ENCODE data around the gene HEATR1.
"Not testable (repeated sequence)": the region's sequence is repeated elsewhere in the genome, so short reads cannot be mapped to it uniquely, and the experiment has no call there.

HEATR1 gene

GRCh38 chr1:236580404-236580803 is 23.9 kb downstream of the HEATR1 start:
- peaks cover 29 to 42% of the 10 kb centered on the region in 2 donors for H3K36me3 ChIP-seq (ENCODE audit: control insufficient read depth in 2 of 2, insufficient read depth in 2 of 2, low read length in 2 of 2)
- not testable (repeated sequence) for H3K9ac ChIP-seq (ENCODE audit: low read length in 2 of 2); H3K27ac ChIP-seq (ENCODE audit: low read length); H3K4me3 ChIP-seq (ENCODE audit: low read length in 2 of 2); H3K27me3 ChIP-seq (ENCODE audit: control insufficient read depth in 1 of 2, insufficient read depth in 2 of 2, low read length in 2 of 2); H3K4me1 ChIP-seq (ENCODE audit: control insufficient read depth, insufficient read depth, low read length); H3K9me3 ChIP-seq (ENCODE audit: control insufficient read depth in 2 of 2, low read length in 2 of 2)

GRCh38 chr1:236578661-236579060 is 25.7 kb downstream of the HEATR1 start:
- no peak overlapping the region for H3K9ac ChIP-seq (ENCODE audit: low read length in 2 of 2)
- no peaks in the 10 kb centered on the region for H3K9me3 ChIP-seq (ENCODE audit: control insufficient read depth in 2 of 2, low read length in 2 of 2)
- no peak overlapping the region for H3K4me3 ChIP-seq (ENCODE audit: low read length in 2 of 2)
- no peaks in the 10 kb centered on the region for H3K4me1 ChIP-seq (ENCODE audit: control insufficient read depth, insufficient read depth, low read length)
- no peak overlapping the region for H3K27ac ChIP-seq (ENCODE audit: low read length)
- peaks cover 26 to 37% of the 10 kb centered on the region in 2 donors for H3K36me3 ChIP-seq (ENCODE audit: control insufficient read depth in 2 of 2, insufficient read depth in 2 of 2, low read length in 2 of 2)
- no peaks in the 10 kb centered on the region for H3K27me3 ChIP-seq (ENCODE audit: control insufficient read depth in 1 of 2, insufficient read depth in 2 of 2, low read length in 2 of 2)

GRCh38 chr1:236577041-236577440 is 27.3 kb downstream of the HEATR1 start:
- not testable (repeated sequence) for H3K27me3 ChIP-seq (ENCODE audit: control insufficient read depth in 1 of 2, insufficient read depth in 2 of 2, low read length in 2 of 2); H3K4me3 ChIP-seq (ENCODE audit: low read length in 2 of 2); H3K27ac ChIP-seq (ENCODE audit: low read length); H3K9ac ChIP-seq (ENCODE audit: low read length in 2 of 2); H3K4me1 ChIP-seq (ENCODE audit: control insufficient read depth, insufficient read depth, low read length); H3K9me3 ChIP-seq (ENCODE audit: control insufficient read depth in 2 of 2, low read length in 2 of 2)
- H3K36me3 ChIP-seq (ENCODE audit: control insufficient read depth in 2 of 2, insufficient read depth in 2 of 2, low read length in 2 of 2), result peaks cover 20 to 30% of the 10 kb centered on the region in 2 donors

- Histone ChIP-seq H3K9ac (ENCODE audit: low read length in 2 of 2) (no peak overlapping the region), H3K9me3 (ENCODE audit: control insufficient read depth in 2 of 2, low read length in 2 of 2) (no peaks in the 10 kb centered on the region), H3K27ac (ENCODE audit: low read length) (no peak overlapping the region), H3K4me1 (ENCODE audit: control insufficient read depth, insufficient read depth, low read length) (no peaks in the 10 kb centered on the region), H3K27me3 (ENCODE audit: control insufficient read depth in 1 of 2, insufficient read depth in 2 of 2, low read length in 2 of 2) (no peaks in the 10 kb centered on the region), H3K4me3 (ENCODE audit: low read length in 2 of 2) (no peak overlapping the region), H3K36me3 (ENCODE audit: control insufficient read depth in 2 of 2, insufficient read depth in 2 of 2, low read length in 2 of 2) (peaks cover 22 to 31% of the 10 kb centered on the region in 2 donors)
These were observed 28.3 kb downstream of the HEATR1 start for GRCh38 chr1:236576004-236576403.

- Histone ChIP-seq H3K9me3 (ENCODE audit: control insufficient read depth in 2 of 2, low read length in 2 of 2) (no peaks in the 10 kb centered on the region), H3K4me1 (ENCODE audit: control insufficient read depth, insufficient read depth, low read length) (no peaks in the 10 kb centered on the region), H3K9ac (ENCODE audit: low read length in 2 of 2) (no peak overlapping the region), H3K27ac (ENCODE audit: low read length) (no peak overlapping the region), H3K4me3 (ENCODE audit: low read length in 2 of 2) (no peak overlapping the region), H3K36me3 (ENCODE audit: control insufficient read depth in 2 of 2, insufficient read depth in 2 of 2, low read length in 2 of 2) (peaks cover 25 to 35% of the 10 kb centered on the region in 2 donors), H3K27me3 (ENCODE audit: control insufficient read depth in 1 of 2, insufficient read depth in 2 of 2, low read length in 2 of 2) (no peaks in the 10 kb centered on the region)
These were observed 28.8 kb downstream of the HEATR1 start for GRCh38 chr1:236575523-236575922.

GRCh38 chr1:236568285-236568894 is 35.9 kb downstream of the HEATR1 start:
- H3K9me3 ChIP-seq (ENCODE audit: control insufficient read depth in 2 of 2, low read length in 2 of 2), result no peaks in the 10 kb centered on the region
- H3K4me3 ChIP-seq (ENCODE audit: low read length in 2 of 2), result no peak overlapping the region
- H3K27ac ChIP-seq (ENCODE audit: low read length), result no peak overlapping the region
- no peak overlapping the region for H3K9ac ChIP-seq (ENCODE audit: low read length in 2 of 2)
- H3K4me1 ChIP-seq (ENCODE audit: control insufficient read depth, insufficient read depth, low read length), result no peaks in the 10 kb centered on the region
- H3K36me3 ChIP-seq (ENCODE audit: control insufficient read depth in 2 of 2, insufficient read depth in 2 of 2, low read length in 2 of 2), result peaks cover 54 to 55% of the 10 kb centered on the region in 2 donors
- no peaks in the 10 kb centered on the region for H3K27me3 ChIP-seq (ENCODE audit: control insufficient read depth in 1 of 2, insufficient read depth in 2 of 2, low read length in 2 of 2)

GRCh38 chr1:236565530-236565929 is 38.8 kb downstream of the HEATR1 start:
- no peak overlapping the region for H3K9ac ChIP-seq (ENCODE audit: low read length in 2 of 2)
- peaks cover 42 to 47% of the 10 kb centered on the region in 2 donors for H3K36me3 ChIP-seq (ENCODE audit: control insufficient read depth in 2 of 2, insufficient read depth in 2 of 2, low read length in 2 of 2)
- no peaks in the 10 kb centered on the region for H3K4me1 ChIP-seq (ENCODE audit: control insufficient read depth, insufficient read depth, low read length)
- H3K27ac ChIP-seq (ENCODE audit: low read length), result no peak overlapping the region
- H3K27me3 ChIP-seq (ENCODE audit: control insufficient read depth in 1 of 2, insufficient read depth in 2 of 2, low read length in 2 of 2), result no peaks in the 10 kb centered on the region
- H3K9me3 ChIP-seq (ENCODE audit: control insufficient read depth in 2 of 2, low read length in 2 of 2), result no peaks in the 10 kb centered on the region
- no peak overlapping the region for H3K4me3 ChIP-seq (ENCODE audit: low read length in 2 of 2)

GRCh38 chr1:236561976-236562375 is 42.3 kb downstream of the HEATR1 start:
- Histone ChIP-seq H3K27ac (ENCODE audit: low read length) (no peak overlapping the region), H3K9ac (ENCODE audit: low read length in 2 of 2) (no peak overlapping the region), H3K4me3 (ENCODE audit: low read length in 2 of 2) (no peak overlapping the region), H3K9me3 (ENCODE audit: control insufficient read depth in 2 of 2, low read length in 2 of 2) (no peaks in the 10 kb centered on the region), H3K27me3 (ENCODE audit: control insufficient read depth in 1 of 2, insufficient read depth in 2 of 2, low read length in 2 of 2) (no peaks in the 10 kb centered on the region), H3K4me1 (ENCODE audit: control insufficient read depth, insufficient read depth, low read length) (no peaks in the 10 kb centered on the region), H3K36me3 (ENCODE audit: control insufficient read depth in 2 of 2, insufficient read depth in 2 of 2, low read length in 2 of 2) (peaks cover 39 to 56% of the 10 kb centered on the region in 2 donors)

GRCh38 chr1:236560213-236560771 is 44.0 kb downstream of the HEATR1 start:
- Histone ChIP-seq H3K9ac (ENCODE audit: low read length in 2 of 2) (no peak overlapping the region), H3K9me3 (ENCODE audit: control insufficient read depth in 2 of 2, low read length in 2 of 2) (no peaks in the 10 kb centered on the region), H3K27me3 (ENCODE audit: control insufficient read depth in 1 of 2, insufficient read depth in 2 of 2, low read length in 2 of 2) (no peaks in the 10 kb centered on the region), H3K4me1 (ENCODE audit: control insufficient read depth, insufficient read depth, low read length) (no peaks in the 10 kb centered on the region), H3K4me3 (ENCODE audit: low read length in 2 of 2) (no peak overlapping the region), H3K36me3 (ENCODE audit: control insufficient read depth in 2 of 2, insufficient read depth in 2 of 2, low read length in 2 of 2) (peaks cover 39 to 60% of the 10 kb centered on the region in 2 donors), H3K27ac (ENCODE audit: low read length) (no peak overlapping the region)

GRCh38 chr1:236558846-236559245 is 45.5 kb downstream of the HEATR1 start:
- no peaks in the 10 kb centered on the region for H3K27me3 ChIP-seq (ENCODE audit: control insufficient read depth in 1 of 2, insufficient read depth in 2 of 2, low read length in 2 of 2)
- no peaks in the 10 kb centered on the region for H3K4me1 ChIP-seq (ENCODE audit: control insufficient read depth, insufficient read depth, low read length)
- H3K9me3 ChIP-seq (ENCODE audit: control insufficient read depth in 2 of 2, low read length in 2 of 2), result no peaks in the 10 kb centered on the region
- H3K4me3 ChIP-seq (ENCODE audit: low read length in 2 of 2), result no peak overlapping the region
- H3K36me3 ChIP-seq (ENCODE audit: control insufficient read depth in 2 of 2, insufficient read depth in 2 of 2, low read length in 2 of 2), result peaks cover 38 to 56% of the 10 kb centered on the region in 2 donors
- no peak overlapping the region for H3K9ac ChIP-seq (ENCODE audit: low read length in 2 of 2)
- no peak overlapping the region for H3K27ac ChIP-seq (ENCODE audit: low read length)

GRCh38 chr1:236558081-236558480 is 46.2 kb downstream of the HEATR1 start:
- H3K9ac ChIP-seq (ENCODE audit: low read length in 2 of 2), result no peak overlapping the region
- peaks cover 44 to 57% of the 10 kb centered on the region in 2 donors for H3K36me3 ChIP-seq (ENCODE audit: control insufficient read depth in 2 of 2, insufficient read depth in 2 of 2, low read length in 2 of 2)
- no peak overlapping the region for H3K4me3 ChIP-seq (ENCODE audit: low read length in 2 of 2)
- H3K9me3 ChIP-seq (ENCODE audit: control insufficient read depth in 2 of 2, low read length in 2 of 2), result no peaks in the 10 kb centered on the region
- no peak overlapping the region for H3K27ac ChIP-seq (ENCODE audit: low read length)
- H3K4me1 ChIP-seq (ENCODE audit: control insufficient read depth, insufficient read depth, low read length), result no peaks in the 10 kb centered on the region
- H3K27me3 ChIP-seq (ENCODE audit: control insufficient read depth in 1 of 2, insufficient read depth in 2 of 2, low read length in 2 of 2), result no peaks in the 10 kb centered on the region

Data from stomach smooth muscle (tissue), 2 donors.